ENCODE measurements around the gene ANKLE1.
"Not testable (repeated sequence)": the region's sequence is repeated elsewhere in the genome, so short reads cannot be mapped to it uniquely, and the experiment has no call there.

ANKLE1 gene

GRCh38 chr19:17246681-17247425, 34.8 kb upstream of the ANKLE1 start:
- DNase-seq (ENCODE audit: low read depth in 2 of 2): no peak

- DNase-seq (ENCODE audit: low read depth in 2 of 2): no peak
These were observed 33.5 kb upstream of the ANKLE1 start for GRCh38 chr19:17248011-17248776.

- no peak for DNase-seq (ENCODE audit: low read depth in 2 of 2)
These were observed 31.7 kb upstream of the ANKLE1 start for GRCh38 chr19:17249887-17250548.

- no peak for DNase-seq (ENCODE audit: low read depth in 2 of 2)
These were observed 27.1 kb upstream of the ANKLE1 start for GRCh38 chr19:17254636-17255035.

GRCh38 chr19:17255150-17255621, 26.5 kb upstream of the ANKLE1 start:
- DNase-seq (ENCODE audit: low read depth in 2 of 2): no peak

- DNase-seq (ENCODE audit: low read depth in 2 of 2): no peak
These were observed 25.6 kb upstream of the ANKLE1 start for GRCh38 chr19:17256130-17256529.

- DNase-seq (ENCODE audit: low read depth in 2 of 2): no peak
These were observed 22.5 kb upstream of the ANKLE1 start for GRCh38 chr19:17259118-17259780.

- no peak for DNase-seq (ENCODE audit: low read depth in 2 of 2)
These were observed 21.8 kb upstream of the ANKLE1 start for GRCh38 chr19:17259934-17260333.

- peak; percentile 80 to 87 for DNase-seq (ENCODE audit: low read depth in 2 of 2)
These were observed 20.8 kb upstream of the ANKLE1 start for GRCh38 chr19:17260842-17261325.

GRCh38 chr19:17262557-17262956, 19.1 kb upstream of the ANKLE1 start:
- DNase-seq (ENCODE audit: low read depth in 2 of 2): no peak

- no peak for DNase-seq (ENCODE audit: low read depth in 2 of 2)
These were observed 17.7 kb upstream of the ANKLE1 start for GRCh38 chr19:17263712-17264640.

GRCh38 chr19:17264641-17264979, 17.1 kb upstream of the ANKLE1 start, which contains the start of gene USHBP1:
Gene USHBP1 (minus strand): TSS chr19:17264745. CDS start chr19:17264299, 446 bp downstream.
- no peak for DNase-seq (ENCODE audit: low read depth in 2 of 2)

- no peak for DNase-seq (ENCODE audit: low read depth in 2 of 2)
These were observed 15.7 kb upstream of the ANKLE1 start for GRCh38 chr19:17266026-17266425.

- DNase-seq (ENCODE audit: low read depth in 2 of 2): no peak
These were observed 15.1 kb upstream of the ANKLE1 start for GRCh38 chr19:17266589-17266974.

- peak; percentile 85 to 88 for DNase-seq (ENCODE audit: low read depth in 2 of 2)
These were observed 14.5 kb upstream of the ANKLE1 start, which contains the start of gene BABAM1 for GRCh38 chr19:17266975-17267788. Gene BABAM1 (plus strand): TSS chr19:17267443. CDS start chr19:17268807, 1,364 bp downstream.

GRCh38 chr19:17268754-17269153, 12.9 kb upstream of the ANKLE1 start:
- no peak for DNase-seq (ENCODE audit: low read depth in 2 of 2)

GRCh38 chr19:17274892-17275291, 6.8 kb upstream of the ANKLE1 start:
- not testable (repeated sequence) for DNase-seq (ENCODE audit: low read depth in 2 of 2)

GRCh38 chr19:17275441-17276175, 6.1 kb upstream of the ANKLE1 start:
- DNase-seq (ENCODE audit: low read depth in 2 of 2): no peak

- DNase-seq (ENCODE audit: low read depth in 2 of 2): no peak
These were observed 2.3 kb upstream of the ANKLE1 start for GRCh38 chr19:17279436-17279835.
